Upper lobe of left lung (tissue), 4 donors: ENCODE results near the gene SLC18A2.

Experiments
- EP300 ChIP-seq, 4 donors: sonication (generic); formaldehyde crosslinking; IDR thresholded peaks; one replicate each; pipeline ENCODE4 v1.5.1; 2017; ENCODE audit warnings: antibody characterized with exemption in 4 of 4, control low read depth in 2 of 4
- POLR2A ChIP-seq, 4 donors: fragments of 450-650 bp; IDR thresholded peaks; one replicate each; pipeline ENCODE4 v1.5.1; 2016 to 2017; ENCODE audit warnings: antibody characterized with exemption in 4 of 4, mild to moderate bottlenecking in 2 of 4
- POLR2AphosphoS5 ChIP-seq, 2 donors: sonication (generic); formaldehyde crosslinking; IDR thresholded peaks; one replicate each; pipeline ENCODE4 v1.5.1; 2017; ENCODE audit warnings: antibody characterized with exemption in 2 of 2
- TF ChIP-seq, protein P1 (sequence below), 6 experiments: fragments of 450-650 bp in 4 of 6; fragments of 200-600 bp in 2 of 6; sonication (generic) in 2 of 6; IDR thresholded peaks; one replicate each; pipeline ENCODE4 v1.5.1; 2016 to 2019; ENCODE audit warnings: antibody characterized with exemption in 6 of 6

GRCh38 chr10:117259279-117259678 lies 18.4 kb downstream of the SLC18A2 start:
- TF ChIP-seq, protein P1, sequence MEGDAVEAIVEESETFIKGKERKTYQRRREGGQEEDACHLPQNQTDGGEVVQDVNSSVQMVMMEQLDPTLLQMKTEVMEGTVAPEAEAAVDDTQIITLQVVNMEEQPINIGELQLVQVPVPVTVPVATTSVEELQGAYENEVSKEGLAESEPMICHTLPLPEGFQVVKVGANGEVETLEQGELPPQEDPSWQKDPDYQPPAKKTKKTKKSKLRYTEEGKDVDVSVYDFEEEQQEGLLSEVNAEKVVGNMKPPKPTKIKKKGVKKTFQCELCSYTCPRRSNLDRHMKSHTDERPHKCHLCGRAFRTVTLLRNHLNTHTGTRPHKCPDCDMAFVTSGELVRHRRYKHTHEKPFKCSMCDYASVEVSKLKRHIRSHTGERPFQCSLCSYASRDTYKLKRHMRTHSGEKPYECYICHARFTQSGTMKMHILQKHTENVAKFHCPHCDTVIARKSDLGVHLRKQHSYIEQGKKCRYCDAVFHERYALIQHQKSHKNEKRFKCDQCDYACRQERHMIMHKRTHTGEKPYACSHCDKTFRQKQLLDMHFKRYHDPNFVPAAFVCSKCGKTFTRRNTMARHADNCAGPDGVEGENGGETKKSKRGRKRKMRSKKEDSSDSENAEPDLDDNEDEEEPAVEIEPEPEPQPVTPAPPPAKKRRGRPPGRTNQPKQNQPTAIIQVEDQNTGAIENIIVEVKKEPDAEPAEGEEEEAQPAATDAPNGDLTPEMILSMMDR (IDR thresholded peaks at IDR 0.05), result no peak
- TF ChIP-seq POLR2A (IDR thresholded peaks at IDR 0.05), result no peak
- no peak for TF ChIP-seq EP300 (IDR thresholded peaks at IDR 0.05)
- TF ChIP-seq POLR2AphosphoS5 (IDR thresholded peaks at IDR 0.05), result no peak
